Activated CD4-positive, alpha-beta T cell treated with anti-CD3 and anti-CD28 coated beads for 4 hours (primary cell): ENCODE measurements around the gene STK40.

Source experiments
- DNase-seq, 2 donors: peaks; one replicate each; pipeline ENCODE4 v3.0.0-alpha.2; 2020

The STK40 gene

GRCh38 chr1:36397378-36398230 lies 11.9 kb upstream of the STK40 start, which contains the start of gene LSM10:
TSS of gene LSM10 (minus strand) at chr1:36397908. CDS start at chr1:36394129, 3,779 bp downstream.
- peak; percentile 84 to 90 for DNase-seq

DNA sequence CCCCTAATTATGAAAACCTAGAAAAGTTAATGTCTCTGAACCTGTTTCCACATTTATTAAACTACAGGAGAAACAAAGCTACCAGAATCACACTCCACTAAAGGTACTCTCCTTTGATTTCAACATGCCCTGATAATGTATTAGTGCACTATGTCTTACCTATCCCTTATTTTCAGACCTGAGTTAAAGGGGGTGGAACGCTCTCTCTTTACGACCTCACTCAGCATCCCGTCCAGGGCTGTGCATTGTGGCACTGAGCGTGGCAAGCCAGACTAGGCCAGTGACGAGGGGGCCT lies 11.3 kb upstream of the STK40 start:
- DNase-seq, result no peak

DNA sequence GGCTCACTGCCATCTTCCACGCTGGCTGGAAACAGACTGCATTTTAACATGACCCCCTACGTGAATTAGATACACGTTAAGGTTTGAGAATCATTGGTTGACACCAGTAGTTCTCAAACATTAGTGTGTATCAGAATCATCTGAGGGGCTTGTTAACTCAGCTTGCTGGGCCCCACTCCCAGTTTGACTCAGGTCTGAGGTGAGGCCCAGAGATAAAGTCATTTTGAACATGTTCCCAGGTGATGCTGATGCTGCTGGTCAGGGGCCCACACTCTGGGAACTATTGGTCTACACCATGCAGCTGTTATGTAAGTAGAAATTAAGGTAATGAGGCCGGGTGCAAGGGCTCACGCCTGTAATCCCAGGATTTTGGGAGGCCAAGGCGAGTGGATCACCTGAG lies 10.6 kb upstream of the STK40 start:
- DNase-seq, result no peak

DNA sequence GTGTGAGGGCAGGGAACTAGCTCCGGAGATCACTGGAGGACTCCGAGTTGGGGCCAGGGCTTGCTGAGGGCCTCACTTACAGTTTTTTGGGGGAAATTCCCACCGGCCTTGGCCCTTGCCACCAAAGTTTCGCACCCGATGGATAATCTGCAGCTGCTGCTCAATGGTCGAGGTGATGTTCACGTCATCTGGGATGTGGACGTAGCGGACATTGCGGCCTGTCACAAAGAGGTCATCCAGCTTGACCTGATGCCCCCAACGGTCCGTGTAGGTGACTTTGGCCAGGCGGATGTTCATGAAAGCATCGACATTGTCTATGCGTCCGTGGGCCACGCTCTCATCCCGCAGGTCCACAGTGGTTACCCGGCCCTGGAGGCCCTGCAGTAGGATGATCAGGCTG lies 8.0 kb upstream of the STK40 start:
- no peak for DNase-seq

DNA sequence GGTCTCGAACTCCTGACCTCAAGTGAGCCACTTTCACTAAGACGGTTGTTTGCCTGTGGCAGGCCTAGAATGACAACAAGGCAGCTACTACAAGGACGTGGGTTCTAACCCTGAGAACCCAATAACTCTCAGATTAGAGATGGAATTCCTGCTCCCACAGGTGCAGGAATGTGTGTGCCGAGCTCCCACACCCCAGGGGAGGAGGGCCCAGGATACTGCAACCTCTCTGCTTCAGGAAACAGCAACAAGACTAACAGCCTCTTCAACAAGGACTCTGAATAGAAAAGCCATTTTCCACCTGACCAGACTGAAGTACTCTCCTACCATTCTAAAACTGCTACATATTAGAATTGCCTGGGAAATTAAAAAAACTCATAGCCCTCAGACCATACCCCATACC lies 7.1 kb upstream of the STK40 start:
- DNase-seq, result no peak

DNA sequence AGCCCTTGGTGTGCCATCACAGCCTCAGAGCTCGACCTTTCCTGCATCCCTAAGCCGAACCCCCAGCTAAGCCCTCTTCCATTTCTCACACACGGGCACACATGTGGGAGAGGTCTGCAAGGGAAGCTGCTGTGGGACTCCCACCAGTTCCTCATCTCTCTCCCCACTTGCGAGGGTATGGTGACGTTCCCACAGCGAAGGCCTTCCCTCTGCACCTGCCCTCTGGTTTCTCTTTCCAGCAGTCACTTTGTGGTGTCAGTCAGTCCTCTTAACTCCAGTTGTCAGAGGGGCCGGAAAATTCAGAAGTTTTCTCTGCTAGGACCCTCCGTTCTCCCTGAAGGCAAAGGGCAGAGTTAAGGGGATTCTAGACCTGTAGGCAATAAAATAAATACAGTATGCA lies 5.5 kb upstream of the STK40 start:
- no peak for DNase-seq

- DNase-seq, result no peak
Measured at GRCh38 chr1:36390411-36390810, 4.7 kb upstream of the STK40 start.

DNA sequence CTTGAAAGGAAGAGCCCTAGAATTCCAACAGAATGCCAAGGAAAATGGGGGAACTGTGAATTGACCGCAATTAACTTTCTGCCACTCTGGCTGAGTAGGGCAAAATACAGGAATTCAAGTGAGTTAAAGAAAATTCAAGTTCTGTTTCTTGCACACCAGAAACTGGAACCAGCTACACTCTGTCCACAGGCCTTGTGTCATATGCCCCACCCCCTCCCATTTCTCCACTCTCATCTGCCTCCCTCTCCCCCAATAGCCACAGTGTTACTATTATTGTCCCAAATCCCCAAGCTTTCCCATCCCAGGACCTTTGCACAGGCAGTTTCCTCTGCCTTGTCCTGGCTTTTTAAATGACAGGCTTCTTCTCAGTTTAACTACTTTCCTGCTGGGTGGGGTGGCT lies 4.3 kb upstream of the STK40 start:
- DNase-seq, result no peak

GRCh38 chr1:36389261-36389660 lies 3.5 kb upstream of the STK40 start:
- no peak for DNase-seq

- no peak for DNase-seq
Measured at GRCh38 chr1:36387141-36387949, 1.6 kb upstream of the STK40 start.

GRCh38 chr1:36386265-36387140 lies 779 bp upstream of the STK40 start:
- DNase-seq, result peak; percentile 92 to 93

DNA sequence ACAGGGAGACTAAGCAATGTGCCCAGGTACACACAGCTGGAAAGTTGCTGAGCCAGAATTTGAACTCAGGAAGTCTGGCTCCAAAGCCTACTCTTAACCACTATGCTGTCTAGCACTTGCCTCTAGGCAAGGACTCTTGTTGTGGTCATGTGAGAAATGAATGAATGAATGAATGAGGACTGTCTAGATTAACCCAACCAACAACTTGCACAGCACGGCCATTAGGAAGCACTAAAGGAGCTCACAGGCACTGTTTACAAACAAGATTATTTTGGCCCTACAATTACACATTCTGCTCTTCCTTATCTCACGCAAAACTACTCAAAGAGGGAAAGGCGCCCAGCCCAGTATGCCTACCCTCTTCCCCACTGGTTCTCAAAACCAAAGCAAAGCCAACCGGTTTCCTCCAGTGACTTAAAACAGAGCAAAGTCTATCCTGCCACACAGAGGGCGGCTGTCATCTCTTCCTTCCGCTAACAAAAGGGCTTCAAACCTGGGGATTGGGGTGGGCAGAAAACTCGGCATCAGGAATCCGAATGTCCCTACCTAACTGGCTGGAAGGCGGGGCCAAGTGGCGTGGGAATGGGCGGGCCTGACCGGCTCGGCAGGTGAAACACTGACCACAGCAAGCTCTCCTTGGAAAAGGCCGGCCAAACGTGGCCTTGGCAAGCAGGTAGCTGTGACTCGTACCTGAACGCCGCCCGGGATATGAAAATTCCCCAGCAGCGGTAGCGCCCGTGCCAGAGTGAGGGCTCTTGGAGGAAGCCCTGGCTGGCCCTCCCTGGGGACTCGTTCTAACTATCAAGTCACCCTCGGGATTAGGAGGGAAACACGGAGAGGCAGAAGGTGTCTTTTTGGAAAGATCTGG lies 948 bp downstream of the STK40 start:
- DNase-seq, result peak in 1 of 2 donors; percentile 30

- no peak for DNase-seq
Measured at GRCh38 chr1:36383240-36383639, 2.5 kb downstream of the STK40 start.

DNA sequence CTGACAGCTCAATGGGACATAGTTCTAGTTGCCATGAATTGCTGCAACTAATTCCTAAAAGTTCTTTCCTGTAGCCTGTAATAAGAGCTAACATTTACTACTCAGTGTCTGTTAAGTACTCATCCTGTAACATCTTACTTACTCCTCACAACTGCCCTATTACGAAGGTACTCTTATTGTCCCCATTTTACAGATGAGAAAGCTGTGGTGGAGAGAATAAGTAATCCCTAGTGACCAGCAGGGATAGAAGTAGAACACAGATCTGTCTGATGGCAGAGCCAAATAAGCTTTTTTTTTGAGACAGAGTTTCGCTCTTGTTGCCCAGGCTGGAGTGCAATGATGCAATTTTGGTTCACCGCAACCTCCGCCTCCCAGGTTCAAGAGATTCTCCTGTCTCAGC lies 3.1 kb downstream of the STK40 start:
- no peak for DNase-seq

DNA sequence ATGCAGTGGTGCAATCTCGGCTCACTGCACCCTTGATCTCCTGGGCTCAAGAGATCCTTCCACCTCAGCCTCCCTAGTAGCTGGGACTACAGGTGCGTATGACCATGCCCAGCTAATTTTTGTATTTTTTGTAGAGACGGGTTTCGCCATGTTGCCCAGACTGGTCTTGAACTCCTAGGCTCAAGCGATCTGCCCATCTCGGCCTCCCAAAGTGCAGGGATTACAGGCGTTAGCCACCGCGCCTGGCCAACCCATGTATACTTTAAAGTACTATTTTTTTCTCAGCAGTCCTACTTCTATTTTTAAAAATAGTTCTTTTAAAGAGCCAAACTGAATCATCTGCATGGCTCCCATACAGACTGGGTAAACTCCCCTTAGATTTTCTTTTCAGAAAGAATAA lies 3.5 kb downstream of the STK40 start:
- DNase-seq, result no peak

DNA sequence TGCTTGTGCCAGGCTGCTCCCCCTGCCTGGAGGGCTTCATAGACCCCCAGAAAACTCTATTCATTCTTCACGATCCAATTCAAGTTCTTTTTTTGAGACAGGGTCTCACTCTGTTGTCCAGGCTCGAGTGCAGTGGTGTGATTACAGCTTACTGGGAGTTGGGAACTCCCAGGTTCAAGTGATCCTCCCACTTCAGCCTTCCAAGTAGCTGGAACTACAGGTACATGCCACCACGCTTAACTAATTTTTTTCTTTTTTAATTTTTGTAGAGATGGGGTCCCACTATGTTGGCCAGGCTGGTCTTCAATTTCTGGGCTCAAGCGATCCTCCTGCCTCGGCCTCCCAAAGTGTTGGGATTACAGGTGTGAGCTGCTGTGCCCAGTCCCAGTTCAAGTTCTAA lies 4.3 kb downstream of the STK40 start:
- no peak for DNase-seq

DNA sequence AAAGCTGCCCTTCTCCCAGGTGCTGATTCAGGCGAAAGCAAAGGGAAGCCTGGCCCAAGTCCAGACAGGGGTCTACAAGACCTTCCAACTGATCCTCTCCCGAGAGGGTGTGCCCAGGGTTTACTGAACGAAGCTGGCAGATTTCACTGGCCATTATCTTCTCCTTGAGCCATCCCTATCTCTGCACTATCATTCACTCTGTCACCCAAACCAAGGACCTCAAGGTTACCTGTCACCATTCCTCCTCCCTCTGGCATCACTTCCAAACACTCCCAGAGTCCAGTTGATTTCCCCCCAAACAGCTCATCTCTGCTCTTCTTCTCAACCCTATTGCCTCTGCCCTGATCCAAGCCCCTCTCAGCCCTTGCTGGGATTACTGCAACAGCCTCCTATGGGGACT lies 4.9 kb downstream of the STK40 start:
- DNase-seq, result no peak

DNA sequence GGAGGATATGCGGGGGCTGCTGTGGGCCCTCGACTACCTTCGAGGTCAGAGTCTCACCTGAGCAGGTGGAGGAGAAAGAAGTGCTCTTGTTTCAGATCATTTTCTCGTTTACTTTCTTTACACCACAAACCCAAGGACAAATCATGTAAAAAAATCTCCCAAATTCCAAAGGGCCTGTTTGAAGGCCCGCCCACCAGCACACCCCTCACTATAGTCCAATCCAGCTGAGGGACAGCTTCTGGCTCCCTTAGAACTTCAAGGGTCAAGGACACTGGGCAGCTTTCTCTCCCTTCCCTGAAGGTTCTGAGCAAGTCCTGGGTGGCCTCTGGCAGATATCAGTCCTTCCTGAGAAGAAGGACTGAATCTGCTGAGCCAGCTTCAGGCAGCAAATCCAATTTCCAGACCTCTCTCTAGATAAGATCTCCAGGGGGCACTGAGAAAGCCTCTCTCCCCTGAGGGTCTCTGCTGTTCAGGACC lies 5.5 kb downstream of the STK40 start:
- DNase-seq, result no peak

GRCh38 chr1:36377791-36378492 lies 7.8 kb downstream of the STK40 start:
- no peak for DNase-seq

GRCh38 chr1:36372617-36373016 lies 13.1 kb downstream of the STK40 start:
- no peak for DNase-seq

DNA sequence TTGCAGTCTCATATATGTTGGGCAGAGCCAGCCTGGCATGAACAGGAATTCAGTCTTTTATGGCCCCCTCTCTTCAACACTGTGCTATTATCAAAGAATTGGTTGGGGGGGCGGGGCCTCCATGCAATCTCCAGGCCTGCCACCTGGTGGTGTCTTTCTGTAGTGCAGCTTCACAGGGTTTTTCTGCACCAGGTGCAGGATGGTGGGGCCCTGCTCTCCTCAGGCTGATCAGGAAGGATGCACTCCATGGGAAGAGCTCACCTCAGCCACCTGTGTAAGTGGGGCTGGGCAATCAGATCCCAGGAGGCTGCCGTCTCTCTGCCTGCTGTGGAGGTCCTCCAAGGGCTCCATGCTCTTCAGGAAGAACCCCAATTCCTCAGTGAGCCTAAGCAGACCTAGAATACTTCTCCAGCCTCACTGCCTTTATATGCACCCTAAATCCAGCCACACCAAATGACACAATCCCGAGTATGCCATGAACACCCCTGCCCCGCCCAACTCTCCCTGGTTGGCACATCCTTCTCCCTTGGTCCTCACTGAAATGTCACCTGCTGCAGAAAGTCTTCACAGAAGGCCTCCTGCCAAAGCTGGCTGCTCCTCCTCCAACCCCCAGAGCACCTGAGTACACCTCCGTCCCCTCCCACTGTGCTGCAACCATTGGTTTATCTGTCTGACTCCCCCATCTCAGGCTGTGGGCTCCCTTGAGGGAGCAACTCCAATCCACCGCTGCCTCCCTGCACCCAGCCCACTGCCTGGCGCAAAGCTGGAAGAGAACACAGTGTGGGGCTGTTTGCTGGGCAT lies 16.5 kb downstream of the STK40 start:
- peak; percentile 79 to 88 for DNase-seq
